Loucy (cell line): ENCODE data around the gene GIT1.
A peak's percentile ranks its signal among the peaks of the same experiment; 100 is the strongest.

Experiments used
- H2AFZ ChIP-seq: fragments of 200-600 bp; sonication (generic); 2 replicates; pipeline ENCODE4 v1.6.0; 2016; ENCODE audit warnings: antibody characterized with exemption, mild to moderate bottlenecking, low read length, moderate library complexity
- H3F3A ChIP-seq: fragments of 200-600 bp; 2 replicates; pipeline ENCODE4 v1.6.0; 2016; ENCODE audit warnings: antibody characterized with exemption, low read depth, mild to moderate bottlenecking
- H3K27me3 ChIP-seq: fragments of 200-600 bp; sonication (generic); 2 replicates; pipeline ENCODE4 v1.6.1; 2014; ENCODE audit warnings: low read length, mild to moderate bottlenecking; ENCODE audit not compliant: insufficient read depth, poor library complexity, severe bottlenecking
- H3K36me3 ChIP-seq: fragments of 200-600 bp; sonication (generic); 2 replicates; pipeline ENCODE4 v1.6.1; 2016; ENCODE audit warnings: low read length; ENCODE audit not compliant: insufficient read depth
- H3K4me1 ChIP-seq: fragments of 200-600 bp; sonication (generic); 2 replicates; pipeline ENCODE4 v1.5.1; 2014; ENCODE audit warnings: low read length, mild to moderate bottlenecking; ENCODE audit not compliant: insufficient read depth, poor library complexity, severe bottlenecking
- H3K4me2 ChIP-seq: fragments of 200-600 bp; sonication (generic); 2 replicates; pipeline ENCODE4 v1.6.0; 2014; ENCODE audit warnings: antibody characterized with exemption, low read length, low read depth, mild to moderate bottlenecking; ENCODE audit not compliant: poor library complexity, severe bottlenecking
- H3K4me3 ChIP-seq: fragments of 200-600 bp; sonication (generic); 2 replicates; pipeline ENCODE4 v1.5.1; 2014; ENCODE audit warnings: low read length, mild to moderate bottlenecking, mixed read lengths; ENCODE audit not compliant: poor library complexity, severe bottlenecking
- H3K79me2 ChIP-seq: fragments of 200-600 bp; sonication (generic); 2 replicates; pipeline ENCODE4 v1.6.1; 2014; ENCODE audit warnings: low read length; ENCODE audit not compliant: insufficient read depth
- H3K9ac ChIP-seq: fragments of 200-600 bp; sonication (generic); 2 replicates; pipeline ENCODE4 v1.6.0; 2014; ENCODE audit warnings: mild to moderate bottlenecking, low read depth, low read length, moderate library complexity; ENCODE audit not compliant: poor library complexity, severe bottlenecking
- H3K9me2 ChIP-seq: fragments of 200-600 bp; sonication (generic); replicated peaks from 2 replicates; pipeline ENCODE4 v1.6.1; 2016; ENCODE audit warnings: low read depth, low read length, mixed read lengths
- H3K9me3 ChIP-seq: fragments of 200-600 bp; sonication (generic); 2 replicates; pipeline ENCODE4 v1.6.1; 2014; ENCODE audit warnings: mild to moderate bottlenecking, antibody characterized with exemption, low read length, low read depth; ENCODE audit not compliant: insufficient read depth
- H4K20me1 ChIP-seq: fragments of 200-600 bp; sonication (generic); 2 replicates; pipeline ENCODE4 v1.6.0; 2014; ENCODE audit warnings: antibody characterized with exemption, low read length, mild to moderate bottlenecking; ENCODE audit not compliant: insufficient read depth, poor library complexity, severe bottlenecking
- CTCF ChIP-seq: fragments of 200-600 bp; sonication (generic); conservative IDR thresholded peaks from 2 replicates; pipeline ENCODE4 v1.5.1; 2014; ENCODE audit warnings: mild to moderate bottlenecking, antibody characterized with exemption, low read length
- EZH2phosphoT487 ChIP-seq: fragments of 200-600 bp; IDR thresholded peaks from 2 replicates; pipeline ENCODE4 v1.6.1; 2018; ENCODE audit warnings: antibody characterized with exemption, mild to moderate bottlenecking, moderate library complexity, borderline replicate concordance

The GIT1 gene

GRCh38 chr17:29582254-29582765 lies 7.1 kb downstream of the GIT1 start:
- no peak overlapping the region for H3K9ac ChIP-seq
- TF ChIP-seq CTCF (no peak), EZH2phosphoT487 (no peak)
- no peak overlapping the region for H3K4me2 ChIP-seq
- H4K20me1 ChIP-seq, result peaks cover 39% of the 10 kb centered on the region
- H3K4me3 ChIP-seq, result no peak overlapping the region
- no peaks in the 10 kb centered on the region for H3K9me2 ChIP-seq
- peaks cover 43% of the 10 kb centered on the region for H3K79me2 ChIP-seq
- peaks cover 30% of the 10 kb centered on the region for H3K4me1 ChIP-seq
- H3K9me3 ChIP-seq, result no peaks in the 10 kb centered on the region
- peaks cover 32% of the 10 kb centered on the region; the same call in 1 of the 2 replicates for H3K36me3 ChIP-seq
- H2AFZ ChIP-seq, result no peak overlapping the region
- H3F3A ChIP-seq, result no peaks in the 10 kb centered on the region
- no peaks in the 10 kb centered on the region for H3K27me3 ChIP-seq

- no peak overlapping the region for H2AFZ ChIP-seq
- peaks cover 38% of the 10 kb centered on the region; the same call in 1 of the 2 replicates for H3K36me3 ChIP-seq
- no peak overlapping the region for H3K4me2 ChIP-seq
- H3K79me2 ChIP-seq, result peaks cover 37% of the 10 kb centered on the region
- H3K27me3 ChIP-seq, result no peaks in the 10 kb centered on the region
- TF ChIP-seq EZH2phosphoT487 (no peak), CTCF (no peak)
- no peaks in the 10 kb centered on the region for H3K9me2 ChIP-seq
- H3K4me3 ChIP-seq, result no peak overlapping the region
- H3K4me1 ChIP-seq, result peaks cover 24% of the 10 kb centered on the region
- peaks cover 33% of the 10 kb centered on the region for H4K20me1 ChIP-seq
- H3K9ac ChIP-seq, result no peak overlapping the region
- H3K9me3 ChIP-seq, result no peaks in the 10 kb centered on the region
- H3F3A ChIP-seq, result no peaks in the 10 kb centered on the region
Measured at GRCh38 chr17:29581583-29582253, 7.7 kb downstream of the GIT1 start.

GRCh38 chr17:29579866-29580771 lies 9.3 kb downstream of the GIT1 start:
- no peak overlapping the region for H2AFZ ChIP-seq
- H3K9me2 ChIP-seq, result no peaks in the 10 kb centered on the region
- H3K4me2 ChIP-seq, result no peak overlapping the region
- H3K79me2 ChIP-seq, result peaks cover 22% of the 10 kb centered on the region
- H3K27me3 ChIP-seq, result no peaks in the 10 kb centered on the region
- no peak overlapping the region for H3K4me3 ChIP-seq
- H3K36me3 ChIP-seq, result peaks cover 52% of the 10 kb centered on the region; the same call in 1 of the 2 replicates
- no peaks in the 10 kb centered on the region for H3F3A ChIP-seq
- H3K9ac ChIP-seq, result no peak overlapping the region
- TF ChIP-seq EZH2phosphoT487 (no peak), CTCF (peak; percentile 87)
- no peaks in the 10 kb centered on the region for H3K9me3 ChIP-seq
- H3K4me1 ChIP-seq, result peaks cover 9% of the 10 kb centered on the region
- H4K20me1 ChIP-seq, result peaks cover 19% of the 10 kb centered on the region
